HG03575 (cell line): ENCODE data around the gene TRAK1.

ENCODE experiments used
- ATAC-seq: cut with Tn5 transposase; IDR thresholded peaks from one replicate; pipeline ENCODE4 v1.9.1; 2021; ENCODE audit not compliant: unreplicated experiment, insufficient number of reproducible peaks, low FRiP score; ENCODE audit errors: extremely low read depth

The TRAK1 gene

DNA sequence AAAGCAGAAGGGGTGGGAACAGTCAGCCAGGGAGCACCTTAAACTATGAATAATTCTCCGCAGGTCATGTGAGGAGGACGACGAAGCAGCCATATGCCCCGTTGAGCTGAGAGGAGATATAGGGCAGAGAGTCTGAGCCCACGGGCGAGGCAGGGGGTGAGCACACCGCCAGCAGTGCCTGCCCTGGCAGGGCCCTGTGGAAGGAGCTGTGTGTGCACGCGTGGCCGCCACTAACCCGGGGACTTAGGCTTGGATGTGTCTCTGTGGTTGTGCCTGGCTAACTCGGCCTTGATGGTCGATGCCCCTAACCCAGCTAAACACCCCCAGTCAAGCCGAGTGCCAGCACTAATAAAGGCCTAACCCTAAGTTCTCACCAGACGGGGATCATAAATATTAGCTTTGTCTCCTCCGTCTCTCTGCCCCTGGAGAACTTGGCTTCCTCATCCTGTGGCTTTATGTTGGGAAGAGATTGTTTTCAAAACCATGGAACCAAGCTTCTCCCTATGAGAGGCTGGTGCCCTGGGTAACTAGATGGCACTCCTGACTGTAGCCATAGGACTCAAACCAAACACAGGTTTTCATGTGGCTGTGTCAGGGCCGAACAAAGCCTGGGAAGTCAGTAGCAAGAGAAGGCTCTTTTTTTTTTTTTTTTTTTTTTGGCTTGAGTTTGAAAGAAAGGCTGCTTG is 129.4 kb downstream of the TRAK1 start:
- no peak for ATAC-seq

DNA sequence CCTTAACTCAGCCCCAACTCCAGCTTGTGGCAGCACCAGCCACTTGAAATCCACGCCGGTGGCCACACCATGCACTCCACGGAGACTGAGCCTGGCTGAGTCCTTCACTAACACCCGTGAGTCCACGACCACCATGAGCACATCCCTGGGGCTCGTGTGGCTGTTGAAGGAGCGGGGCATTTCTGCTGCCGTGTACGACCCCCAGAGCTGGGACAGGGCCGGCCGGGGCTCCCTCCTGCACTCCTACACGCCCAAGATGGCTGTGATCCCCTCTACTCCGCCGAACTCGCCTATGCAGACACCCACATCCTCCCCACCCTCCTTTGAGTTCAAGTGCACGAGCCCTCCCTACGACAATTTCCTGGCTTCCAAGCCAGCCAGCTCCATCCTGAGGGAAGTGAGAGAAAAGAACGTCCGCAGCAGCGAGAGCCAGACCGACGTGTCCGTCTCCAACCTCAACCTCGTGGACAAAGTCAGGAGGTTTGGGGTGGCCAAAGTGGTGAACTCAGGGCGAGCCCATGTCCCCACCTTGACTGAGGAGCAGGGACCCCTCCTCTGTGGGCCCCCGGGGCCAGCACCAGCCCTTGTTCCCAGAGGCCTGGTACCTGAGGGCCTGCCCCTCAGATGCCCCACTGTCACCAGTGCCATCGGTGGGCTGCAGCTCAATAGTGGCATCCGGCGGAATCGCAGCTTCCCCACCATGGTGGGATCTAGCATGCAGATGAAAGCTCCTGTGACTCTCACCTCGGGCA is 132.0 kb downstream of the TRAK1 start:
- ATAC-seq, result no peak

GRCh38 chr3:42224178-42224577 is 133.0 kb downstream of the TRAK1 start:
- ATAC-seq, result no peak

- ATAC-seq, result no peak
These were observed 133.7 kb downstream of the TRAK1 start for GRCh38 chr3:42224658-42225421.

DNA sequence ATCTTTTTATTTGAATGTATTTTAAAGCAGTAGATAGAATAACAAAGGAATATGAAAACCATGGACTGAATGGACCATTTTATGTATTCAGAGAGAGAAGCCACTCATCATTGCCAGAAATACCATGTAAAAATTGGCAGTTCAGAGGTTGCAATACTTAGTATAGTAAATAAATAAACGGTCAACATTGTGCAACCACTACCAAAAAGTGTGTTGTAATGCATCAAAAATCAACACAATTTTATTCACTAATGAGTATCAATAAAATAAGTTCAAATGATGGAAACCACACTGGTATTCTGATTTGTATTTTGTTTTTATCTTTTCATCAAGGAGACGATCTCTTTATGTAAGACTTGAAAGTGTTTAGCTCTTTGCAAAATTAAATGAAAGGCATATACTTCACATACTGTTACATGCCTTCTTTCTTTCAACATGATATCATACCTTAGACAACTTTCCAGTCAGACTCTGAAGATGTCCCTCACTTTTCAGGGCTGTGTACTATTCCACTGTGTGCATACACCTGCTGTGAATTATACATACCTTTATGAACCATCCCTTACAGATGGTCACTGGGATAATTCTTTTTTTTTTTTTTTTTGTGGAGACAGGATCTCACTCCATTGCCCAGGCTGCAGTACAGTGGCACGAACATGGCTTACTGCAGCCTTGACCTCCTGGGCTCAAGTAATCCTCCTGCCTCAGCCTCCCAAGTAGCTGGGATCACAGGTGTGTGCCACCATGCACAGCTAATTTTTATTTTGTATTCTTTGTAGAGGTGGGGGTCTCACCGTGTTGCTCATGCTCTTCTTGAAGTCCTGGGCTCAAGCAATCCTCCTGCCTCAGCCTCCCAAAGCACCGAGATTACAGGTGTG is 134.6 kb downstream of the TRAK1 start:
- no peak for ATAC-seq

- no peak for ATAC-seq
These were observed 135.6 kb downstream of the TRAK1 start for GRCh38 chr3:42226470-42227425.

- no peak for ATAC-seq
These were observed 137.6 kb downstream of the TRAK1 start for GRCh38 chr3:42228796-42229195.

GRCh38 chr3:42229266-42229941 is 138.2 kb downstream of the TRAK1 start:
- no peak for ATAC-seq

DNA sequence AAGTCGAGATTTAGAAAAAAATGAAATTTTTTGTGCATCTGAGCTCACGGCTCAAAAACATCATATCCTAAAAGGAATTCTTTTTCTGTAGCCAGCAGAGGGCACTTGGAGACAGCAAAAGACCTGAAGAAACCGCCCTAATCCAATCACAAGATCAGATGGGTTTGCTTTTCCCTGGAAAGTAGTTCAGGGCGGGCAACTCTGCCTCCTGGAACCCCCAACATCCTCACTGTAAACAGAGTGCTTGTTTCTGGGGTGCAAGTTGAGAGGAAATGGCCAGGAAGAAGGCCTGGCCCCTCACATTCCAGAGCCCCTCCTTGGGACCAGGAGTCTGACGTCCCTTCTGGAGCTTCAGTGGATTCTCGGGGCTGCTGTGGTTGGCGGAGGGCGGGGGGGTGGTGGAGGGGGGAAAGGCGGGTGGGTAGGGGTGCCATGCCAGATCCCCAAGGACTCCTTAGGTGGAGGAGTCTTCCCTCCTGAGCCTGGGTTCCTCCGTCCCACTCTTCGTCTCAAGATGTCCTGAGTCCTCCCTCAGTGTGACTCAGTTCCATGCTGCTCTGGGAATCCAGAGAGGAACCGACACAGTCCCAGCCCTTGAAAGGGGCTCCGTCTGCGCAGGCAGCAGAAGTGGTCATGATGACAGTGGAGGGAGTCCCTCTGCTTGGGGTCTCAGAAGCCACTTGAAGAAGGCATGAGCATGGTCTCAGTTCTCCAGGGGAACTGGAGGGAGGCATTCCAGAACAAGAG is 139.0 kb downstream of the TRAK1 start:
- ATAC-seq, result no peak

DNA sequence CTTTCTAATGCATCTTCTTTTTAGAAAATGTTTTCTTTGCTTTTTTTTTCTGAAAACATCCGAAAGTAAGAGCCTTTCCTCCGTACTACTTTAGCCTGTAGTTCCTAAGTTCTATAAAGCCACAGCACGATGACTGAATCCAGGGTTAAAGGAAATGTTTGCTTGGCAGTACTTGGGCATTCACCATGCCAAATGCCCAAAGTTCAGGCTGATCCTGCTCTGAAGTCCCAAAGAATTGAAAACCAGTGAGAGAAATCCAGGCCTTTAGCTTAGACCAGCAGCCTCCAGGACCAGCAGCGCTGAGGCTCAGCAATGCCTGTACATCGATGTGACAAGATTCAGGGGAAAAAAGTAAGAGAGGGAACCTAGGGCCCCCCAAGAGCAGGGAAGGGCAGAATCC is 139.7 kb downstream of the TRAK1 start:
- ATAC-seq, result no peak

GRCh38 chr3:42235532-42235931 is 144.4 kb downstream of the TRAK1 start:
- ATAC-seq, result no peak

- no peak for ATAC-seq
These were observed 145.5 kb downstream of the TRAK1 start for GRCh38 chr3:42236611-42237010.

DNA sequence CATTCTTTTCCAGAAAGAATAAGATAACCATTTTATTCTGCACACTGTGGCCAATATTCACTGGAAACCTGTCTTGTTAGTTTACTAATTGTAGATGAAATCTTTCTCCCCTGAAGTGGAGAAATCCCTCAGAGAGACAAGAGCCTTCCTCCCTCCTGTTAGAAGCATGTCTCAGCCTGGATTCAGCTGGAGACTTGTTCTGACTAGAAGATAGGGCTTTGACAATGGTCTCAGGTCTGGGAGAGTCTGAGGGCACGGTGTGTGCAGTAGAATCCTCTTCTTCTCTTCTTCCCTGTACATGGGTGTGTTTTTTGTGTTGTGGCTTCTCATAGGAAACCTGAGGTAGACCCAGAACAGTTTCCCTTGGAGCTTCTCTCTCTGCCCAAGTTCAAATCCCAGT is 154.9 kb downstream of the TRAK1 start:
- ATAC-seq, result no peak

- no peak for ATAC-seq
These were observed 156.4 kb downstream of the TRAK1 start for GRCh38 chr3:42247576-42248027.

DNA sequence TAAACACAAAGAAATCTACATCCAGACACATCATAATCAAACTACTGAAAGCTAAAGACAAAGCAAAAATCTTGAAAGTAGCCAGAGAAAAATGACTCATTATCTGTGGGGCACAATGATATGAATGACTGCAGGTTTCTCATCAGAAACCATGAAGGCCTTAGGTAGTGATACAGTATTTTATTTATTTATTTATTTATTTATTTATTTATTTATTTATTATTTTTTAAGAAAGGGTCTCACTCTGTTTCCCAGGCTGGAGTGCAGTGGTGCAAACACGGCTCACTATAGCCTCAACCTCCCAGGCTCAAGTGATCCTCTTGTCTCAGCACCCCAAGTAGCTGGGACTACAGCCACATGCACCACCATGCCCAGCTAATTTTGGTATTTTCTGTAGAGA is 159.6 kb downstream of the TRAK1 start:
- ATAC-seq, result no peak

DNA sequence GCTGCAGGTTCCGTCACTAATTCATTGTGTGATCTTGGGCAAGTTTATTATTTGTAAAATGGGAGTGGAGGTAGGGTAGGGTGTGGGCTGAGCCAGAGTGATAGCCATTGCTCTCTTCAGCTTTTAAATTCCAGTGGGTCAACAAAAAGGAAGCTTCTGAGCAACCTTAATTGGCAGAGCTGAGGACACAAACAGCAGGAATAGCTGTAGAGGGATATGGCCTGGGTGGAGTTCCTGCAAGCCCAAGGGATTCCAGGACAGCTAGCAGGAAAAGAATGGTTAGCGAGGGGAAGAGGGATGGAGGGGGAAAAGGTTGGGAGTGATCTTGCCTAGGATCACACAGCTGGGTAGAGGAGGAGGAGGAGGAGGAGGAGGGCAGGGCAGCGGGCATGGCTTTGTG is 163.4 kb downstream of the TRAK1 start:
- no peak for ATAC-seq
